Epithelial cell of proximal tubule (primary cell): Measurements from ENCODE around the gene COL25A1. TPM values are rescaled to one million over a fixed set of nuclear protein-coding genes. Genes with fewer than 3 reads are reported as not detected.

Experiments
- DNase-seq: peaks from one replicate; pipeline ENCODE4 v3.0.0-alpha.2; 2011; ENCODE audit warnings: low read depth
- H3K4me3 ChIP-seq: 2 replicates; pipeline ENCODE4 v1.5.1; 2011; ENCODE audit warnings: low read depth, mild to moderate bottlenecking, low read length
- total RNA-seq: library from RNA; depleted of rRNA; stranded (reverse); fragments of >200 nt; gene quantifications from 2 replicates; pipeline ENCODE4 v1.2.3, GENCODE V29; 2015
- TF ChIP-seq, protein P1 (sequence below): conservative IDR thresholded peaks from 2 replicates; pipeline ENCODE4 v1.5.1; 2012; ENCODE audit warnings: low read depth, mild to moderate bottlenecking, low read length

The COL25A1 gene
- total RNA-seq, 1 donor from 2014 or later: 0.46 TPM

DNA sequence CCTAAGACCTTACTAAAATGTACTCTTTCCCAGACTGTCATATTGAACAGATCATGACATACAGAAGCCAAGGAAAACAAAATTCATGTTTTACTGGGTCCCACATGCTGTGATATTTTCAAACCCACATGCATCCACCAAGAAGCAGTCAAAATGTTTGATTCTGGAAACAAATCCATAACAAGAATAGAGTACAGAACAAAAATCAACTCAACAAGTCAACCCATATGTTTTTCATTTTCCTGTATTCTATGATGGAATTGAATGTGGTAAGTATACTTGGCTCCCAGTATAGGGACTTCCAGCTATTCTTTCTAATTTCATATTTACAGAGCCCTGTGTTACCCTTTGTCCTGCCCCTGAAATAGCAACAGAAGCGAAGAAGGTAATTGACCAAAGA lies 106.8 kb downstream of the COL25A1 start:
- no peak overlapping the region for H3K4me3 ChIP-seq
- TF ChIP-seq, protein P1, sequence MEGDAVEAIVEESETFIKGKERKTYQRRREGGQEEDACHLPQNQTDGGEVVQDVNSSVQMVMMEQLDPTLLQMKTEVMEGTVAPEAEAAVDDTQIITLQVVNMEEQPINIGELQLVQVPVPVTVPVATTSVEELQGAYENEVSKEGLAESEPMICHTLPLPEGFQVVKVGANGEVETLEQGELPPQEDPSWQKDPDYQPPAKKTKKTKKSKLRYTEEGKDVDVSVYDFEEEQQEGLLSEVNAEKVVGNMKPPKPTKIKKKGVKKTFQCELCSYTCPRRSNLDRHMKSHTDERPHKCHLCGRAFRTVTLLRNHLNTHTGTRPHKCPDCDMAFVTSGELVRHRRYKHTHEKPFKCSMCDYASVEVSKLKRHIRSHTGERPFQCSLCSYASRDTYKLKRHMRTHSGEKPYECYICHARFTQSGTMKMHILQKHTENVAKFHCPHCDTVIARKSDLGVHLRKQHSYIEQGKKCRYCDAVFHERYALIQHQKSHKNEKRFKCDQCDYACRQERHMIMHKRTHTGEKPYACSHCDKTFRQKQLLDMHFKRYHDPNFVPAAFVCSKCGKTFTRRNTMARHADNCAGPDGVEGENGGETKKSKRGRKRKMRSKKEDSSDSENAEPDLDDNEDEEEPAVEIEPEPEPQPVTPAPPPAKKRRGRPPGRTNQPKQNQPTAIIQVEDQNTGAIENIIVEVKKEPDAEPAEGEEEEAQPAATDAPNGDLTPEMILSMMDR: no peak
- DNase-seq: no peak

DNA sequence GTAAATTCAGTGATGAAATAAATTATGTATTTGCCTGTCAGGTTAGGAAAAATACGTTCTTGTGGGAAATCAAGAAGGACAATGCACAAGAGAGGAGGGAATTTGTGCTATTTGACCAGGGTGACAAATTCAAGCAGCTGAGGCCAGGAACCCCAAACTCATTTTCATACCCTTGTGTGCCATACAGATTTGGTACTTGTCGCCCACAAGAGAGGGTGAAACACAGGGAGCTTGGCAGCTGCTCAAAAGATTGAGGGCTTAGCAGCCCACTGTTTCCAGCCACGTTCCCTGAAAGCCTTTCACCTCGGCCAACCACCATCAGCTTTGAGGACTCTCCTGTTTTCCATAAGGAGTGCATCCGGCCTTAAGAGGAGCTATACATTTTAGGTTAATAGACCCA lies 111.2 kb downstream of the COL25A1 start:
- TF ChIP-seq, protein P1: no peak
- DNase-seq: no peak
- H3K4me3 ChIP-seq: no peak overlapping the region

DNA sequence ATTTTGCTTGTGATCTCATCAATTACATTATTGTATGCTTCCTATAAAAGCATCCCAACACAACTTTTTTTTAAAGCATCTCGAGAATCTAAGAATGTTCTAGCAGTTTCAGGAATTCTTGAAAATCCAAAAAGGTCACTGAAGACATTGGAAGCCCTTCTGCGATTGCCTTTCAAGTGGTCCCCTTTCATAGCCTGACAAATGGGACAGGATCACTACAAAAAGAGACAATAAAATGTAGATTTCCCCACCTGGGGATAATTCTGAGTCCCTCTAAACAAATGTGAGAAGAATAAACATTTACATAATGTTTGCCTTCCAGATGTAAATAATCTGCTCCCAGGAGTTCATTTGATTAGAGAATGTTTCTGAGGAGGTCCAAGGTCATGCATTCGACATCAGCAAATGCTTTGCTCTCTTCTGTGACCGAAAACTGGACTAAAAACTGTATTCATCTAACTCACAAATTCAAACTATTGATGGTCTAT lies 116.0 kb downstream of the COL25A1 start:
- no peak overlapping the region for H3K4me3 ChIP-seq
- DNase-seq: no peak
- TF ChIP-seq, protein P1: no peak

- TF ChIP-seq, protein P1: no peak
- no peak for DNase-seq
These were observed 116.5 kb downstream of the COL25A1 start for GRCh38 chr4:109185951-109186350.

GRCh38 chr4:109185548-109185947 lies 116.9 kb downstream of the COL25A1 start:
- no peak for DNase-seq
- H3K4me3 ChIP-seq: no peak overlapping the region
- TF ChIP-seq, protein P1: no peak

More at GRCh38 chr4:109185951-109186350, 116.5 kb downstream of the COL25A1 start:
- no peak overlapping the region for H3K4me3 ChIP-seq

DNA sequence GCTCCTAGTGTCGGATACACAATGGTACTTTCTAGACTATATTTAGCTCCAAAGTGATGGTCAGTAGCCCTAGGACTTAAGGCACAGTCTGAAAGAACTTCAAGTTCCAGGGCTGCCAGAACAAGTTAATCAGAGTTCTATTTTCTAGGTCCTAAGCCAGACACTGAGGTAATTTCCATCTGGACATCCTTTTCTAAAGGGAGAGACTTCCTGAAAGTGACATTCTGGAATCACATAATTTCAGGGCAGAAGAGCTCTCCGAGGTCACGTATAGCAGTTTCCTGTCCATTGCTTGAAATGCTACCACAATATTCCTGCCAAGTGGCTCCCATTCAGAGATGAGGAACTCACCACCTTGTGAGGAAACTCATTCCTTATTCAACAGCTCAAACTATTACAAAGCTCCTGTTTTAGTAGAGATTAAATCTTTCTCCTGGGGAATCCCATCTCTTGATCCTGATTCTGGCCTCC lies 117.9 kb downstream of the COL25A1 start:
- TF ChIP-seq, protein P1: no peak
- no peak for DNase-seq
- no peak overlapping the region for H3K4me3 ChIP-seq

DNA sequence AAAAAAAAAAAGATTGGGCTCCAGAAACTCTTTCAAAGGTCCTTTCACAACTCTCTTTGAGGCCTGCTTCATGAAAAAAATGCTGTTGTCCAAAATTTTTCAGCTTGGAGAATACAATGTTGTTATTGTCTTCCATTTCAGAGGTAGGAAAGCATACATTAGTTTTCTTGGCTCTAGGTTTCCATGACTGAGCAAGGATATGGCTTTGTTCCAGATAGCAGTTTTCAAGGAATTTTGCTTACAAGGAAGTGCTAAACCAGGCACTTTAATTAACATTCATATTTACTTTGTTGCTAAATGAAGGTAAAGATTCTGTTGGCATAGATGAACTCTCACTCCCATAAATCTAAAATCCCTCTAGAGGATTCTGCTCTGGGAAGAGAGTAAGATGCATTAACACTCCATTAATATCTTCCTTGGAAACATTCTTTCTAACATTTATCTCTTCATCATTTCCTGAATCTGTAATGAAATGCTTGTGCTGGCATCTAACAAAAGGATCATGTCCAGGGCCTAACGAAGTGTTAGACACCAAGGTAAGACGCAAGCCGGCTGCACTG lies 118.4 kb downstream of the COL25A1 start:
- TF ChIP-seq, protein P1: no peak
- no peak overlapping the region for H3K4me3 ChIP-seq
- no peak for DNase-seq
